HG02610 (cell line): ENCODE data around the gene RIN3.

ENCODE experiments used
- ATAC-seq: cut with Tn5 transposase; IDR thresholded peaks from one replicate; pipeline ENCODE4 v1.9.1; 2021; ENCODE audit warnings: mild to moderate bottlenecking, moderate library complexity; ENCODE audit not compliant: unreplicated experiment

RIN3 gene

GRCh38 chr14:92735344-92735743, 221.8 kb downstream of the RIN3 start:
- no peak for ATAC-seq

- no peak for ATAC-seq
Observed at GRCh38 chr14:92737206-92737605, 223.6 kb downstream of the RIN3 start.

GRCh38 chr14:92737619-92738188, 224.1 kb downstream of the RIN3 start:
- ATAC-seq: no peak
